Measurements from ENCODE around the gene SLC9A8.

The SLC9A8 gene

GRCh38 chr20:49843139-49843538 is 30.5 kb downstream of the SLC9A8 start:
- Histone ChIP-seq H3K4me1 (ENCODE audit: control insufficient read depth, insufficient read depth, low read length) (no peaks in the 10 kb centered on the region), H3K27me3 (ENCODE audit: control insufficient read depth, insufficient read depth, low read length) (no peaks in the 10 kb centered on the region), H3K36me3 (ENCODE audit: insufficient read depth, low read length) (peaks cover 6% of the 10 kb centered on the region), H3K4me3 (ENCODE audit: low read length) (no peak overlapping the region), H3K4me2 (ENCODE audit: low read length) (no peak overlapping the region), H3K9me3 (replicated peaks; ENCODE audit: low read length) (no peaks in the 10 kb centered on the region), H3K9ac (ENCODE audit: low read depth, low read length) (no peak overlapping the region)

- H3K4me1 ChIP-seq (ENCODE audit: control insufficient read depth, insufficient read depth, low read length): no peaks in the 10 kb centered on the region
- H3K9me3 ChIP-seq (replicated peaks; ENCODE audit: low read length): no peaks in the 10 kb centered on the region
- no peak overlapping the region for H3K9ac ChIP-seq (ENCODE audit: low read depth, low read length)
- H3K4me2 ChIP-seq (ENCODE audit: low read length): no peak overlapping the region
- H3K27me3 ChIP-seq (ENCODE audit: control insufficient read depth, insufficient read depth, low read length): no peaks in the 10 kb centered on the region
- H3K4me3 ChIP-seq (ENCODE audit: low read length): no peak overlapping the region
- peaks cover 8% of the 10 kb centered on the region for H3K36me3 ChIP-seq (ENCODE audit: insufficient read depth, low read length)
These were observed 31.2 kb downstream of the SLC9A8 start for GRCh38 chr20:49843770-49844380.

- H3K9me3 ChIP-seq (replicated peaks; ENCODE audit: low read length): no peaks in the 10 kb centered on the region
- no peak overlapping the region for H3K4me2 ChIP-seq (ENCODE audit: low read length)
- H3K4me3 ChIP-seq (ENCODE audit: low read length): no peak overlapping the region
- peaks cover 12% of the 10 kb centered on the region for H3K36me3 ChIP-seq (ENCODE audit: insufficient read depth, low read length)
- no peak overlapping the region for H3K9ac ChIP-seq (ENCODE audit: low read depth, low read length)
- H3K27me3 ChIP-seq (ENCODE audit: control insufficient read depth, insufficient read depth, low read length): no peaks in the 10 kb centered on the region
- H3K4me1 ChIP-seq (ENCODE audit: control insufficient read depth, insufficient read depth, low read length): no peaks in the 10 kb centered on the region
These were observed 32.4 kb downstream of the SLC9A8 start for GRCh38 chr20:49845060-49845459.

- no peak overlapping the region for H3K9ac ChIP-seq (ENCODE audit: low read depth, low read length)
- H3K36me3 ChIP-seq (ENCODE audit: insufficient read depth, low read length): peaks cover 19% of the 10 kb centered on the region
- no peaks in the 10 kb centered on the region for H3K27me3 ChIP-seq (ENCODE audit: control insufficient read depth, insufficient read depth, low read length)
- H3K4me3 ChIP-seq (ENCODE audit: low read length): no peak overlapping the region
- no peaks in the 10 kb centered on the region for H3K9me3 ChIP-seq (replicated peaks; ENCODE audit: low read length)
- H3K4me2 ChIP-seq (ENCODE audit: low read length): no peak overlapping the region
- H3K4me1 ChIP-seq (ENCODE audit: control insufficient read depth, insufficient read depth, low read length): no peaks in the 10 kb centered on the region
These were observed 33.7 kb downstream of the SLC9A8 start for GRCh38 chr20:49846206-49846807.

GRCh38 chr20:49850463-49851230 is 38.0 kb downstream of the SLC9A8 start:
- no peak overlapping the region for H3K4me2 ChIP-seq (ENCODE audit: low read length)
- peaks cover 28% of the 10 kb centered on the region for H3K36me3 ChIP-seq (ENCODE audit: insufficient read depth, low read length)
- peaks cover 9% of the 10 kb centered on the region for H3K4me1 ChIP-seq (ENCODE audit: control insufficient read depth, insufficient read depth, low read length)
- H3K9ac ChIP-seq (ENCODE audit: low read depth, low read length): no peak overlapping the region
- H3K9me3 ChIP-seq (replicated peaks; ENCODE audit: low read length): no peaks in the 10 kb centered on the region
- no peak overlapping the region for H3K4me3 ChIP-seq (ENCODE audit: low read length)
- no peaks in the 10 kb centered on the region for H3K27me3 ChIP-seq (ENCODE audit: control insufficient read depth, insufficient read depth, low read length)

- Histone ChIP-seq H3K9ac (ENCODE audit: low read depth, low read length) (no peak overlapping the region), H3K4me3 (ENCODE audit: low read length) (no peak overlapping the region), H3K27me3 (ENCODE audit: control insufficient read depth, insufficient read depth, low read length) (no peaks in the 10 kb centered on the region), H3K4me1 (ENCODE audit: control insufficient read depth, insufficient read depth, low read length) (peaks cover 9% of the 10 kb centered on the region), H3K36me3 (ENCODE audit: insufficient read depth, low read length) (peaks cover 28% of the 10 kb centered on the region), H3K9me3 (replicated peaks; ENCODE audit: low read length) (no peaks in the 10 kb centered on the region), H3K4me2 (ENCODE audit: low read length) (no peak overlapping the region)
These were observed 38.6 kb downstream of the SLC9A8 start for GRCh38 chr20:49851231-49851705.

- peaks cover 28% of the 10 kb centered on the region for H3K36me3 ChIP-seq (ENCODE audit: insufficient read depth, low read length)
- H3K9me3 ChIP-seq (replicated peaks; ENCODE audit: low read length): no peaks in the 10 kb centered on the region
- no peak overlapping the region for H3K4me2 ChIP-seq (ENCODE audit: low read length)
- no peak overlapping the region for H3K9ac ChIP-seq (ENCODE audit: low read depth, low read length)
- H3K27me3 ChIP-seq (ENCODE audit: control insufficient read depth, insufficient read depth, low read length): no peaks in the 10 kb centered on the region
- H3K4me1 ChIP-seq (ENCODE audit: control insufficient read depth, insufficient read depth, low read length): peaks cover 9% of the 10 kb centered on the region
- no peak overlapping the region for H3K4me3 ChIP-seq (ENCODE audit: low read length)
These were observed 39.4 kb downstream of the SLC9A8 start for GRCh38 chr20:49851991-49852390.

GRCh38 chr20:49852522-49853080 is 40.0 kb downstream of the SLC9A8 start:
- H3K36me3 ChIP-seq (ENCODE audit: insufficient read depth, low read length): peaks cover 30% of the 10 kb centered on the region
- no peak overlapping the region for H3K9ac ChIP-seq (ENCODE audit: low read depth, low read length)
- no peaks in the 10 kb centered on the region for H3K9me3 ChIP-seq (replicated peaks; ENCODE audit: low read length)
- no peak overlapping the region for H3K4me2 ChIP-seq (ENCODE audit: low read length)
- H3K4me1 ChIP-seq (ENCODE audit: control insufficient read depth, insufficient read depth, low read length): peaks cover 9% of the 10 kb centered on the region
- H3K27me3 ChIP-seq (ENCODE audit: control insufficient read depth, insufficient read depth, low read length): no peaks in the 10 kb centered on the region
- H3K4me3 ChIP-seq (ENCODE audit: low read length): no peak overlapping the region

GRCh38 chr20:49853640-49854039 is 41.0 kb downstream of the SLC9A8 start:
- Histone ChIP-seq H3K27me3 (ENCODE audit: control insufficient read depth, insufficient read depth, low read length) (no peaks in the 10 kb centered on the region), H3K9me3 (replicated peaks; ENCODE audit: low read length) (no peaks in the 10 kb centered on the region), H3K4me2 (ENCODE audit: low read length) (no peak overlapping the region), H3K9ac (ENCODE audit: low read depth, low read length) (no peak overlapping the region), H3K4me3 (ENCODE audit: low read length) (no peak overlapping the region), H3K36me3 (ENCODE audit: insufficient read depth, low read length) (peaks cover 29% of the 10 kb centered on the region), H3K4me1 (ENCODE audit: control insufficient read depth, insufficient read depth, low read length) (peaks cover 9% of the 10 kb centered on the region)

GRCh38 chr20:49854190-49854875 is 41.7 kb downstream of the SLC9A8 start:
- Histone ChIP-seq H3K4me3 (ENCODE audit: low read length) (no peak overlapping the region), H3K36me3 (ENCODE audit: insufficient read depth, low read length) (peaks cover 32% of the 10 kb centered on the region), H3K4me1 (ENCODE audit: control insufficient read depth, insufficient read depth, low read length) (peaks cover 9% of the 10 kb centered on the region), H3K4me2 (ENCODE audit: low read length) (no peak overlapping the region), H3K9me3 (replicated peaks; ENCODE audit: low read length) (no peaks in the 10 kb centered on the region), H3K27me3 (ENCODE audit: control insufficient read depth, insufficient read depth, low read length) (no peaks in the 10 kb centered on the region), H3K9ac (ENCODE audit: low read depth, low read length) (no peak overlapping the region)

- Histone ChIP-seq H3K4me2 (ENCODE audit: low read length) (no peak overlapping the region), H3K9ac (ENCODE audit: low read depth, low read length) (no peak overlapping the region), H3K4me3 (ENCODE audit: low read length) (no peak overlapping the region), H3K4me1 (ENCODE audit: control insufficient read depth, insufficient read depth, low read length) (peaks cover 9% of the 10 kb centered on the region), H3K27me3 (ENCODE audit: control insufficient read depth, insufficient read depth, low read length) (no peaks in the 10 kb centered on the region), H3K9me3 (replicated peaks; ENCODE audit: low read length) (no peaks in the 10 kb centered on the region), H3K36me3 (ENCODE audit: insufficient read depth, low read length) (peaks cover 22% of the 10 kb centered on the region)
These were observed 44.3 kb downstream of the SLC9A8 start for GRCh38 chr20:49856904-49857303.
